Measurements from ENCODE around the gene SEPTIN7. TPM values are rescaled to one million over a fixed set of nuclear protein-coding genes. Genes with fewer than 3 reads are reported as not detected.
"Not testable (repeated sequence)": the region's sequence is repeated elsewhere in the genome, so short reads cannot be mapped to it uniquely, and the experiment has no call there.

The SEPTIN7 gene
- total RNA-seq = 233 TPM

DNA sequence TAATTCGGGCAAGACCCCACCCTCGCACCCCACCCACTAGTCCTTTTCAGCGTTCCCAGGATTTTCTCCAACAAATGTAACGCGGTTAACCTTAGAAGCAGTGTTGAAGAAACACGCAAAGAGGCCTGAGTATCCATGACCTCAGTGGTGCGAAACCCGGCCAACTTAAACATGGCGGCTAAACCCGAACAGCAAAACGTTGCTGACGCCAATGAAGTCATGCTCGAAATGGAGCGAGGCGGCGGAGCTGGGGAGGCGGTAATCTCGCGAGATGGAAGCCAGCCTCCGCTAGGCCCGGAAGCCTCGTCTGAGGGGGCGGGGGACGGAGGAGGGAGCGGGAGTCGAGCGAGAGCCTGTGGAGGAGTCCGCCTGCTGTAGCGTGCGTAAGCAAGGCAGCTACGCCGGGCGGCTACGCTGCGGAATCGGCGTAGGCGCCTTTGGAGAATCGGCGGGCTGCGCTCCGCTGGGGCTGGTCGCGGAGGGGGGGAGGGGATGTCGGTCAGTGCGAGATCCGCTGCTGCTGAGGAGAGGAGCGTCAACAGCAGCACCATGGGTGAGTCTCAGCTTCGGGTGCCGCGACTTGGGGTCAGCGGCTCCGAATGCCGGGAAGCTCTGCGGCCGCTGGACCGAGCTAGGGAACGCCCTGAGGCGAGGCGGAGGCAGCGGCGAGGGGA lies at the start of gene SEPTIN7:
TSS of gene SEPTIN7 (plus strand) at position 340 of the 674 bp plus-strand sequence. CDS start at position 493, 153 bp downstream.
- peak; percentile 100 for DNase-seq

DNA sequence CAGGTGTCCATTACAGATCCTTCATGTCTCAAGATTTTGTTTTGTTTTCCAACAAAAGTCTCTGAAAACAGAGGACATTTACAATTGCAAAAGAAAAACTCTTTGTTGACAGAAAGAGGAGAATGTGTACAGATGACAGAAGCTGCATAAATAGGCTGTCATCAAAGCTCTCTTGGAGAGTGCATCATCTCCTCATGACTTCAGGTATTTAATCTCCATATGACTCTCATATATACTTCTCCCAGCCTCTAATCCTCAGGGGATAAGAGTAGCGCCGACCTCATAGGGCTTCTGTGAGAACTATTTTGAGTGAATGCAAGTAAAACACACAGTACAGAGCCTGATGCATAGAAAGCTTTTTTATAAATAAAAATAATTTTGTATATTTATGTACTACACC lies 48.1 kb upstream of the SEPTIN7 start:
- no peak for DNase-seq

DNA sequence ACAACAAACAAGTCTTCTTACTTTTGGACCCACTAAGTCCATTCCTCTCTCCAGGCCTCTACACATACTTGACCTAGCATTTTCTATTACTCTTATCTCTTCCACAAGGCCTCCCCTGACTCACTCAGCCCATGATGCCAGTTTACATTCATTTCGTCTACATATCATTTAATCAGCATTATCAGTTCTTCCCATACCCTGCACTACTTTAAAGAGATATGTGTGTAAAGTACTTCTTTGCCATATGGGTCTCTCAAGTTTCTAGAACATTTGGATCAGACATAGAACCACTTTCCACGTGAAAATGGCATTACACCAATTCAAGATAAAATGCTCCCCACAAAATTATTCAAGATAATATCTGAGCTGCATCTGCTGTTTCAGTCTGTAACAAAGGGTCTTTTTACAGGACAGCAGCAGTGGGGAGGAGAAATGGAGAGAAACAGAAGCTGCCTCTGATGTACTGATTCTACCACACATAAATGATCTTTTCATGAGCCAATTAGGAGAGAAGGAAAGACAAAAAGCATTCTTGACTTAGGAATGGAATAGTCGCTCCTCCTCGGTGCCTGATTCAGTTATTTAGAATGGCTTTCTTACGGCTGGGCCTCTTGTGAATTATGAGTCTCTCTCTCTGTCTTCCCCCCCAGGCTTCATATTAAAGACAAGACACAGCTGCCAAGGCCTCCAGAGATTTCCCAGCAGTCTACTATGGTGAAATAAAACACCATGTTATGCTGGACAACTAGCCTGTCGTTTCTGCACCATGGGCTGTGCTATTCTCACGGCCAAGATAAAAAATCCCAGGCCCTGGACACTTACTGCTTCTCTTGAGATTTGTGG lies 46.9 kb upstream of the SEPTIN7 start:
- no peak for DNase-seq

DNA sequence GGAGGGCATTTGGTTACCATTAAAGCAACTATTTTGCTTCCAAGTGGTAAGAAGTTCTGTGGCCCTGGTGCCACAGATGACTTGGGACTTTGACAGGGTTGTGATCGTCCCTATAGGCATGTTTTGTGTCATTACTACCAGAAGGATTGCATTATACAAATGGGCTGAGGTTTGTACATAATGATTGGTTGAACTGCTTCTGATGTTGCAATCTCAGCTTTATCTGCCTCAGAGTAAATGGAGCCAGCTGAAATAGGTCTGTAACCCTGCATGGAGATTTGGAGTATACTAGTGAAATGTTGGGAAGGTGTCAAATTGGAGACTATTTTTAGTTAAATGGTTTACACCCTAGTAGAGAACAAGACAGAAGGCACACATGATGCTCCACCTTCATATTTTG lies 46.1 kb upstream of the SEPTIN7 start:
- no peak for DNase-seq

DNA sequence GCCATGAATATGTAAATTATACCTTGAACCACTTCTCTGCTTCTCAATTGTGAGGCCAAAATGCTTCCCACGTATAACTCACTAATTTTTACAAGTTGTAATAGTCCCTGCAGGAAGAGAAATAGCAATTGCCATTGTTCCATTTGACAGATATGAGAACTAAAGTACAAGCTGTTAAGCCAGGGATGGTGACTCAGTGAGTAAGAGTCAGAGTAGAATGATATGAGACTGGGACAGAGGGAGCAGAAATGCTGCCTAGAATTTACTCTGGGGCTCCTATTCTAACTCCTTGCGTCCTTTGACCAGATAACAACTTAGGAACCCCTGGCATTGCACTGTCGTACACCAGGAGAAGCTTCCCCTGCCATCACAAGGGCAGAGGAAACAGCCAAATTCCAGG lies 45.1 kb upstream of the SEPTIN7 start:
- DNase-seq = no peak

DNA sequence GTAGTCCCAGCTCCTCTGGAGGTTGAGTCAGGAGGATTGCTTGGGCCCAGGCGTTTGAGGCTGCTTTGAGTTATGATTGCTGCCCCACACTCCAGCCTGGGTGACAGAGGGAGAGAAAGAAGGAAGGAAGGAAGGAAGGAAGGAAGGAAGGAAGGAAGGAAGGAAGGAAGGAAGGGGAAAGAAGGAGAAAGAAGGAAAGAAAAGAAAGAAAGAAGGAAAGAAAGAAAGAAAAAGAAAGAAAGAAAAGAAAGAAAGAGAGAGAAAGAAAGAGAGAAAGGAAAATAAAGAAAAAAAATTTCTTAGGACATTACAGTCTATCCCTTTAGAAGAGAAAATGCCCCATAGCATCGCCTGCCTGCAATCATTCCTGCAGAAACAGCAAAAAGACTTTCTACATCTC lies 44.4 kb upstream of the SEPTIN7 start:
- not testable (repeated sequence) for DNase-seq

DNA sequence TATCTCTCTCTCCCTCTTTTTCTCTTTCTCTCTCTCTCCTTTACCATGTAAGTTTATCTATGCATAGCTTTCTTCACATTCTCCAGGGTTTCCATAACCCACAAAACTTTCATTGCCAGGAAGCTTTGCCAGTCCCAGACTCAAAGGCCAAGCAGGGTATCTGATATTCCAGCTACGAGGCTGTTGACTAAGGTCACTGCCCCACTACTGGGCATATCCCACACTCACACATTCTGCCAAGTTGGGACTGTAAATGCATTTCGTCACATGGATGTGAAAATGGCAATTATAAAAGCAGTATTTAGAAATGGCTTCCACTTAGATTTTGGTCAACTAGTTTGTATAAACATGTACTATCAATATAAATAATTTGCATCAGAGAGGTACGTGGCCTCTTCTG lies 43.3 kb upstream of the SEPTIN7 start:
- DNase-seq = no peak

DNA sequence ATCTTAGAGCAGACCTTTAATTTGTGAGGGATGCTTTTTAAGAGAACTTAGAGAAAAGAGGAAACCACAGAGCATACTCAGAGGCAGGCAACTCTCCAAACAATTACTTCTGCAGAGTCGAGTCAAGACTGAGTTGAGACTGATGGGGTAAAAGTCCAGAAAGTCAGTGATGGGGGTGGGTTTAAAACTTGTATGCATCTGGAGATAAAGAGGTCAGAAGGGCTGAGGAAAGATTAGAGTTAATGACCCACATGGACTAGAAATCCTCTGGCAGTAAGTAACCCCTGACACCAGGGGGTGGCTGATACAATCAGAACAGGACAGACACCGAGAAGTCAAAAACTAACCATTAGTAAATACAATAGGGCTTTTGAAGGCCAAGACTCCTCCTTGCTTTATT lies 42.4 kb upstream of the SEPTIN7 start:
- DNase-seq = no peak

DNA sequence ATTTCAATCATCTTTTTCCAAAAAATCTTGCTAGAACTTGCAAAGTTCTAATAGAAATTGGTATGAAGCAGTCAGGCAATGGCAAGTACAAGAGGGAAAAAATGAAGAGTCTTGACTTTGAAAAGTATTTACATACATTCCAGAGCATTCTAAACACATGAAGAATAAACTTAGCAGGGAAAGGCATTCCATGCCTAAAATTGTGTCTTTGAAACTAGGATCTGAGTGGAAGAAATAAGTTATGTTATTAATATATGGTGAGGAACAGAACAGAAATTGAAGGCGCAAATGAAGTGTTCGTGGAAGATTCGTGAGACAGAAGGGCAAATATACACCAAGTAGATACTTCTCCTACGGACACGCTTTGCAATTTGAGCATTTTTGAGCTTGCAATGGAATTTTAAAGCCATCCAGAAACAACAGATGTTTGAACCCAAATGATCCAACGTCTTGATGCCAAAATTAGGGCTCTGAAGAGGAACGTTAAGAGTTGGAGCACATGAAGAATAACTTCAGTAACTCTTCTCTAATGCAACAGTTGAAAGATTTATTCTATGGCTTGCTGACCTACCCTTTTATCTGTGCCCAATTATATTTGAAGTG lies 40.6 kb upstream of the SEPTIN7 start:
- DNase-seq = peak; percentile 46

DNA sequence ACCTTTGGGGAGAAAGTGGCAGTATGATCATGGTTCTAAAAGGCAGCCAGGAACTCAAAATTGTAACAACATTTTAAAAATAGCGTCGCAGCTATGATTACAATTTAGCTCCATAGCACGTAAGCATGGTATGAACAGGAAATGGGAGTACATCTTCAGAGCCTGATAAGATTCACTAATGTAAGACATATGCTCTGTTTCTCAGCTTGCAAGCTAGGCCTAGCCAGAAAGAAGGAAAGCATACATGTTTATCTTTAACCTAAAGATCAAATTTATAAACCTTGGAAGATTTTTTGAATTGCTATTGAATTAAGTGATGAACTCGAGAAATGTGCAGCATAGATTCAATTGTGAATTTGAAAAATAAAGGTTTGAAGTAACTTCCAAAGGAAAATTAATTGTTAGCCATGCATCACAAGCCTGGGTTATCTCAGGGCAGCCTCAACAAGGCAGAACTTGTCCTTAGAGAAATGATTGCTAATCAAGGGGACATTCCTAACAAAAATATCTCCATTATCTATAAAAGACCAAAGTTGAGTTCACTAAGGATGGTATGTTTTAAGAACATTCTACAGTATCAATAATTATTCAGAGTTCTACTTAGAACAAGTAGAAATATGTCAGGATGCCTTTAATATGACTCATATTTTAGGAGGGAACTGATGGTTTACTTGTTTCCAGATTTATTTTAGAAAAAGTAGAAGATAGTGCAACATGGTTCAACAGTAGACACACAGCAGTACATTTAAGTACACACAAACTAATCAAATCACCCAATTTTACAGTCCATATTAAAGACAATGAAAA lies 38.8 kb upstream of the SEPTIN7 start:
- DNase-seq = peak; percentile 40

DNA sequence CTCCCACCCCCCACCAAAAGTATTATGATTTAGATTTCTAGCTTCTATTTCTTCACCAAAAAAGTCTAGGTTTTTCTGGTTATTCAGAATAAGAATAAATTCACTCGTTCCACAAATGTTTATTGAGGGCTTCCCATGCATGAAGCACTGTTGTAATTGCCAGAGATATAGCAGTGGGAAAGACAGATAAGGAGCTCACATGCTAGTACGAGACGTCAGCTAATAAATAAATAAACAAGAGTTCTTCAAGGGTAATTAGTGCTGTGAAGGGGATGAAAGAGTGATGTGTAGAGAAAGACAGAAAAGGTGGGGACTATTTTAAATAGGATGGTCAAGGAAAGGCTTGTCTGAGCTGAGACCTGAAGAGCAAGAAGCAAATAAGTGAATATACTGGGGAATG lies 38.1 kb upstream of the SEPTIN7 start:
- no peak for DNase-seq

DNA sequence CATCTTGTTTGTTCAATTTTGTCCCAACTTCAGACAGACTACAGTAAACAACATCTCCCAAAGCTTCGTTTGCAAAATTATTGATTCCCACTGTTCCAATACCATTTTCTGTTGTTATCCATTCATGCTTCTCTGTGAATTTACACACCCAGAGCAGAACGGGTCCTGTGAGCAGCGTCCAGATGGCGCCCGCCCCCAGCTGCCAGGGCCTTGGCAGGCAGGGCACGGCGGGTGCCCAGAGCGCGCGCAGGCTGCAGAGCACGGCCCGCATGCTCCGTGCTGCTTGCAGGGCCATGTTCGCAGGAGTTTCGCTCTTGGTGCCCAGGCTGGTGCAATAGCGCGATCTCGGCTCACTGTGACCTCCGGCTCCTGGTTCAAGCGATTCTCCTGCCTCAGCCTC lies 32.5 kb upstream of the SEPTIN7 start:
- no peak for DNase-seq

DNA sequence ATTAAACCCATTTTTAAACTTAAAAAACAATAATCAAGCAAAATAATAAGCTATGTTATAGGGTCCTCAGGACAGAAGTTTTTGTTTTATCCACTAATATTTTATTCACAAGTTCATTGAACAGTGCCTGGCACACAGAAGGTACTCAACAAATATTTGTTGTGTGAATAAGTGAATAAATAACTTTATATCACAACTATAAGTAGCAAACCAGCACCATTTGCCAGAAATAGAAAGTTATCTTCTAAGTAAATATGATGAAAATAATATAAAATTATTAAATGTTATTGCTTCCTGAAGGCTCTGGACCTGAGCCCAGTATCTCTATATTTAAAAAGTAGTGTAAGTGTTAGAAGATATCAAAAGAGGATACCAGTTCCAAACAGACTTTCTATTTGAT lies 29.1 kb upstream of the SEPTIN7 start:
- DNase-seq = no peak

DNA sequence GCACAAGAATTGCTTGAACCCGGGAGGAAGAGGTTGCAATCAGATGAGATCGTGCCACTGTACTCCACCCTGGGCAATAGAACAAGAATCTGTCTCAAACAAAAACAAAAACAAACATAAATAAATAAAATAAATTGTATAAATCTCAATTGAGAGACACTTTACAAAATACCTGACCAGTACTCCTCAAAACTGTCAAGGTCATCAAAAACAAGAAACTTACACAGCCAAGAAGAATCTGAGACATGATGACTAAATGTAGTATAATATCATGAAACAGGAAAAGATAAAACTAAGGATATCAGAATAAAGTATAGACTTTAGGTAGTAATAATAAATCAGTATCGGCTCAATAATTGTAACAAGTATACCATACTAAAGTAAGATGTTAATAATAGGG lies 26.9 kb upstream of the SEPTIN7 start:
- no peak for DNase-seq

DNA sequence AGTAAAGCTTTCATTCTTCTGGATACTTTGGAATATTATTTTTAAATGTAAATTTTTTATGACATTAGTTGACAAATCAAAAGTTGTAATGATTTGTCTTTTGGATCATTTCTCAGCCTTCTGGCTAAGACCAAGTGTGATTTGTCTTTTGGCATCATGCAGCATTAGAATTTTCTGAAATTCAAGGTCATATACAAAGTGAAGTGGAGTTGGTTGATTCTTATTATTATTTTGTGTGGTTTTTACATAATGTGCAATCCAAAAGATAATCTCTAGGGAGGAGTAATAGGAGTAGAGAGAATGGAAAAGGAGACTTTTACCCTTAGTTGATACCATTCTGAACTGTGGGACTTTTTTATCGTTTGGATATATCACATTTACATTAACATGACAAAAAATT lies 24.2 kb upstream of the SEPTIN7 start:
- no peak for DNase-seq

DNA sequence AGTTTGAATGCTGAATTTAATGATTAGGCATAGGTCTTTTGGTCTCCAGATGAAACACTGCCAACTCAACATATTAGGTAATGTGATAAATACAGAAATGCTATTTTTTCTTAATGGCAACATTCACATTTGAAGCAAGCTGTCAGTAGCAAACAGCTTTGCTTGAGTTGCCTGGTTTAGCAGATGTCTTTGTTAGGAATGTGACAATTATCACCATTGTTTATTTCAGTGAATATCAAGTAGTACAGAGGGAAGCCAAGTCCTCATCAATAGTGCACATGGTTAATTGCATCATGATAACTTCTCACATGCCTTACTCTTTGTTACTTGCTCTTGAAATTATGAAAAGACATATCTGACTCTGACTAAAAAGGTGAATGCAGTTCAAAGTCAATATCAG lies 23.7 kb upstream of the SEPTIN7 start:
- DNase-seq = no peak

DNA sequence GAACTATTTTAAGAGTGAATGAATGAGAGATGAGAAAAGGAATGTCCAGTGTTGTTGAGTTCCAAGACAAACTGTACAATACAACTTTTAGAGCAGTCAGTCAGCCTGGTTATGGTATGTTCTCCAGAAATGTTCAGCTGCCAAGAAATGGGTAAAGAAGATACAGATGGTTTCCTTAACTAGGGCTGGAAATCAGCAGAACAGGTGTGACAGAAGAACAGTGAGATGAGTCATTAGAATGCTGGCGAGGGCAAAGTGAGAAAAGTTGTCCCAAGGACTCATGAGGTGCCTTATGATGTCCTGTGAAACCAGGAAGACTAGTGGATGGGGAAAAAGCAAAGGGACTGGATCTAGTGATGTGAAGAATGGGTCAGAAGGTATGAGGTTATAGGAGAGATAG lies 20.8 kb upstream of the SEPTIN7 start:
- DNase-seq = no peak

DNA sequence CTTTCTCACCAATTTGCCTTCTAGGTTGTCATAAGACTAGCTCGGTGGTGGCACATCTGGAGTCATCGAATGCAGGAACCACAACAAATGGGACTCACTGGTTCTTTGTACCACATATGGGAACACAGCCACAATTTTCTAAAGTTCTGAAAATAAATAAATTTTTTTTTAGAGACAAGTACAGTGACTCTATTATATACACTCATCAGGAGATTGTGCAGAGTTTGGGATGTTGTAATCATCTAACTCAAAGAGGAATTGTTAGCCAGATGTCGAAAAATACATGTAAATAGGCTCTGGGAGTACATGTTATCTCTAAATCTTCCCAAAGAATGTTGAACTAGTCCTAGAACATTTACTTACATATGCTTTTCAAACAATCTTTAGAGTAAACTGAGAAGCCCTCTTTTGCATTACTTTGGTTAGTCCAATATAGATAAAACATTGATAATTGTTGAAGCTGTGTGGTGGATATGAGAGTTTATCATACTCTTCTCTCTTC lies 19.6 kb upstream of the SEPTIN7 start:
- no peak for DNase-seq

DNA sequence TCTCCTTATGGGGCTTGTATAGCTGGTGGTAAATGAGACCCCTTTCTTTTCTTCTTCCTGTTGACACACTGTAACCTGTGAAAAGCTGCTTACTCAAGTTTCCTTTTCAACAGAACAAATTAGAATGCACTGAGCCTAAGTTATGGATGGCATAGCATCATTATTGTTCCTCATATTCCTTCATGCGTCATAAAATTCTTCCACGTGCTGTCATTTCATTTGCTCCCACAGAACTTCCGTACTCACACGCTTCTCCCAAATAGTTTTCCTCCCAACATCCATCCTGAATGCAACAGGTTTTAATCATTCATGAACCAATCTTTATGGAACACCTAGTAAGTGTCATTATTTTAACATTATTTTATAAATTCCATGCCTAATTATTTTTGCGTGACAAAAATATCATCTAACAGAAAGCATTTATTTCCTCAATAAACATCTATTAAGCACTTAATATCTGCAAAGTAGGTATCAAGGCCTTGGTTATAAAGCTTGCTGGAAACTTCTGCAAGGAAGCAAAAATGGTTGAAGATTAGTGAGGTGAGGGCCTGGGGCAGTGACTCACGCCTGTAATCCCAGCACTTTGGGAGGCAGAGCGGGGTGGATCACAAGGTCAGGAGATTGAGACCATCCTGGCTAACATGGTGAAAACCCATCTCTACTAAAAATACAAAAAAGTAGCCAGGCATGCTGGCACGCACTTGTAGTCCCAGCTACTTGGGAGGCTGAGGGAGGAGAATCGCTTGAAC lies 18.9 kb upstream of the SEPTIN7 start:
- DNase-seq = no peak

DNA sequence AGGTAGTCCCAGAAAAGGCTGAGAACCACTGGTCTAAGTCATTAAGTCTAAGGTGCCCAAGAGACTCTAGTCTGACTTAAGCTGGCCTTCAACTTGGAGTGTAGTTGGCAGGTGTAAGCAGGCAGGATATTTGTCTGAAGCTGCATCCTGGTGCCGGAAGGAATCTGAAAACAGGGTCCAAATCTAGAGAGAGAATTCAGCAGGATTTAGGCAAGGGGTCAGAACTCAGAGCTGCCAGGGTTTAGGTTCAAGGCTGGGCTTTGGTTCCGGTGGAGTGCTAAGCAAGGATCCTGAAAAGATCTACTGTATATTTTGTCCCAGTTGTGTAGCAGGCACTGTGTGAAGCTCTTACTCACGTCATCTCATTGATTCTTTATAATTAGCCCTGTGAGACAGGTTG lies 16.5 kb upstream of the SEPTIN7 start:
- DNase-seq = no peak

DNA sequence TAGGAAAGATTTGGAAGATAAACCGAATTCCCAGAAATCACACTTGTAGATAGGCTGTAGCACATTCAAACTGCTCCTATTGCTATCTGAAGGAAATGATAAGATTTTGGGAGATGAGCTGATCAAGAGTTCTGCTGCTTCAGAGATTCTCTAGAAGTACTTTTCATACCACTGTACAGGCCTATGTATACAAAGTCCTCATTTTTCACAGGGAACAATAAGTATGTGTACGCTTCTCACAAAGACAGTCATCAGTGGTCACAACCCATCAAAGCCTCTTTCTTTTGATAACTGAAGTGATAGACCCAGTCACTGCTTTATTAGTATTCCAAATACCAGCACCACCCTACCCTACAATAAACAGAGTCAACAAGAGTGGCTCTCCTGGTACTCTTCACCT lies 15.6 kb upstream of the SEPTIN7 start:
- no peak for DNase-seq

DNA sequence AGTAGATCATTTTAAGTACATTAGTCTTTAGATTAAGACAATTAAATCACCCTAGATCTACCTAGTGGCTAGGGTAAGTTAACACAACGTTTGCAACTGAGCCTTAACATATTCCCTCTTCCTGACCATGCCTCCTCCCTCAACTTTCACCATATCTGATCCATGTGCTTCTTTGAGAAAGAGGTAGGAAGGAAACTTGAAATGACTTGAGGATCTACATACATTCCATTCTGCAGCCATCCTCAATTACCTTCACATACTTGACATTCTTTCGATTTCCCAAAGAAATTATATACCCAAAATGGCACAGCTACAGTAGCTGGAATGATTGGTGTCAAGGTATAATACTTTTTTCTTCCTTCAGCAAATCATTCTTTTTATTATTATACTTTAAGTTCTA lies 12.9 kb upstream of the SEPTIN7 start:
- no peak for DNase-seq

All from skin of body (tissue), 2 donors.